Right ventricle myocardium superior (tissue), 1 donor: Measurements from ENCODE around the gene CCDC196. TPM values are rescaled to one million over a fixed set of nuclear protein-coding genes. Genes with fewer than 3 reads are reported as not detected.
"Not testable (repeated sequence)": the region's sequence is repeated elsewhere in the genome, so short reads cannot be mapped to it uniquely, and the experiment has no call there.

ENCODE experiments used
- ATAC-seq: fragments of 200-7000 bp; cut with Tn5 transposase; one replicate; pipeline ENCODE4 v1.9.1; 2020; ENCODE audit warnings: mild to moderate bottlenecking; ENCODE audit not compliant: poor library complexity
- DNase-seq: peaks from one replicate; pipeline ENCODE4 v3.0.0-alpha.2; 2020
- intact Hi-C: fragments of 100-400 bp; cut with DNase I; formaldehyde crosslinking; loops from one replicate; pipeline ENCODE4 v1.11.2; 2022
- total RNA-seq: library from RNA; stranded (reverse); fragmentation: NEBNext Ultra II Directional; extraction: Animal tissue kit (Norgen Biotek cat#: 25700); gene quantifications from one replicate; pipeline ENCODE4 v1.2.1, GENCODE V29; 2021
- donor health status: DM: no; HTN: yes; CAD: no; lungs with severe emphysema.

The CCDC196 gene
- total RNA-seq, 1 donor from 2014 or later, result not detected

DNA sequence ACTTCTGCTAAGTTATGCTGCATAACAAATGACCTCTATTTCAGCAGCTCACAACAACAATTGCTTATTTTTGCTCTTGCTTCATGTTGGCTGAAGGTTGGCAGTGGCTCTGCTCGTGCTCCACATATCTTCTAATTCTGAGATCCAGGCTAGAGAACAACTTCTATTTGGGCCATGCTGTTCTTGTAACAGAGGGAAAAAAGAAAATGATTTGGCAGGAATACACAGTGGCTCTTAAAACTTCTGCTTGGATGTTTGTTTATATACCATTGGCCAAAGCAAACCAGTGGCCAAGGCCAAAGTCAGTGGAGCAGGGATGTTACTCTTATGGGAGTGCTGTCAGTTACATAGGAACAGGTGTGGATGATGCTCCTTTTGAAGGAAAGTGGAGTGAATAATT, 53.9 kb downstream of the CCDC196 start:
- intact Hi-C loops, result no loop called here
- peak; percentile 80 for ATAC-seq
- DNase-seq, result no peak

DNA sequence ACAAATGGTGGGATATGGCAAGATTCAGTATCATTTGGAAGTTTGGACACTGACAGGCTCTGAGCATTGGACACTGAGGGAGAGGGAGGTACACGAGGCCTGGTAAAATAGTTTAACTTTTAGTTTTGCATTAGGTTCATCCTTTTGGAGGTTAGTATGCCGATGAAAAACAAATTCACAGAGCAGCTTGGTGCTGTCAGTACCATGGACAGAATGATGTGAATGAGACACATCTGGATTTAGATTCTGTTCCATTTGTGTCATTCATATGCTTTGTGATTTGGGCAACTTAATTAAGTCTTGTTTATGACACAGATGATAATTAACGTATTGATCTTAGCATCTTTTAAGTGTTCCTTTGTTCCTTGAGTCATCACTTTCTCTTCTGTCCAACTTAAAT, 55.5 kb downstream of the CCDC196 start:
- intact Hi-C loops, result no loop called here
- DNase-seq, result no peak
- no peak for ATAC-seq

DNA sequence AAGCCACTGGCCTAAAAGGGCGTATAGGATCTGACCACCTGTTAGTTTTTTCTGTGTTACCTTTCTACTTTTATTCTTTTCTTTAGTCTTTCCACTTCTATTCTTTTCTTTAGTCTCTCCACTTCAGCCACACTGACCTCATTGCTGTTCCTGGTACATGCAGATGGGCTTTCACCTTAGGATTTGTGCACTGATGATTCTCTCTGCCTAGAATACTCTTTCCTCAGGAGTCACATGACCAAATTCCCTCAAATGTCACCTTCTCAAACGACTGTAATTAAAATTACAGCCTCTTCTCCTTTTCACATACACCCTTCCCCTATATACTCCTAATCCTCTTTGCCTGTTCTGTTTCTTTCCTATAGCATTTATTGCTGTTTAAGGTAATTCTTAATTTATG, 57.8 kb downstream of the CCDC196 start:
- DNase-seq (no peak), ATAC-seq (no peak)
- intact Hi-C loops, result no loop called here

DNA sequence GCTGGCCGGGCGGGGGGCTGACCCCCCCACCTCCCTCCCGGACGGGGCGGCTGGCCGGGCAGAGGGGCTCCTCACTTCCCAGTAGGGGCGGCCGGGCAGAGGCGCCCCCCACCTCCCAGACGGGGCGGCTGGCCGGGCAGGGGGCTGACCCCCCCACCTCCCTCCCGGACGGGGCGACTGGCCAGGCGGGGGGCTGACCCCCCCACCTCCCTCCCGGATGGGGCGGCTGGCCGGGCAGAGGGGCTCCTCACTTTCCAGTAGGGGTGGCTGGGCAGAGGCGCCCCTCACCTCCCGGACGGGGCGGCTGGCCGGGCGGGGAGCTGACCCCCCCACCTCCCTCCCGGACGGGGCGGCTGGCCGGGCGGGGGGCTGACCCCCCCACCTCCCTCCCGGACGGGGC, 59.0 kb downstream of the CCDC196 start:
- intact Hi-C loops, ATAC-seq, DNase-seq: not testable (repeated sequence)

DNA sequence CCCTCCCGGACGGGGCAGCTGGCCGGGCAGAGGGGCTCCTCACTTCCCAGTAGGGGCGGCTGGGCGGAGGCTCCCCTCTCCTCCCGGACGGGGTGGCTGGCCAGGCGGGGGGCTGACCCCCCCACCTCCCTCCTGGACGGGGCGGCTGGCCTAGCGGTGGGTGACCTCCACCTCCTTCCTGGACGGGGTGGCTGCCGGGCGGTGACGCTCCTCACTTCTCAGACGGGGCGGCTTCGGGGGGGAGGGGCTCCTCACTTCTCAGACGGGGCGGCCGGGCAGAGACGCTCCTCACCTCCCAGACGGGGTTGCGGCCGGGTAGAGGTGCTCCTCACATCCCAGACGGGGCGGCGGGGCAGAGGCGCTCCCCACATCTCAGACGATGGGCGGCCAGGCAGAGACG, 59.6 kb downstream of the CCDC196 start:
- intact Hi-C loops, result not testable (repeated sequence)

More for the DNA sequence above, 59.6 kb downstream of the CCDC196 start:
- not testable (repeated sequence) for ATAC-seq, DNase-seq

Other genes with a start within 250 kb of the CCDC196 start
- gene GPHN, start 21.8 kb downstream of the CCDC196 start, total RNA-seq, result 25.1 TPM